ENCODE data around the gene FHAD1.
"Not testable (repeated sequence)": the region's sequence is repeated elsewhere in the genome, so short reads cannot be mapped to it uniquely, and the experiment has no call there.

FHAD1 gene

DNA sequence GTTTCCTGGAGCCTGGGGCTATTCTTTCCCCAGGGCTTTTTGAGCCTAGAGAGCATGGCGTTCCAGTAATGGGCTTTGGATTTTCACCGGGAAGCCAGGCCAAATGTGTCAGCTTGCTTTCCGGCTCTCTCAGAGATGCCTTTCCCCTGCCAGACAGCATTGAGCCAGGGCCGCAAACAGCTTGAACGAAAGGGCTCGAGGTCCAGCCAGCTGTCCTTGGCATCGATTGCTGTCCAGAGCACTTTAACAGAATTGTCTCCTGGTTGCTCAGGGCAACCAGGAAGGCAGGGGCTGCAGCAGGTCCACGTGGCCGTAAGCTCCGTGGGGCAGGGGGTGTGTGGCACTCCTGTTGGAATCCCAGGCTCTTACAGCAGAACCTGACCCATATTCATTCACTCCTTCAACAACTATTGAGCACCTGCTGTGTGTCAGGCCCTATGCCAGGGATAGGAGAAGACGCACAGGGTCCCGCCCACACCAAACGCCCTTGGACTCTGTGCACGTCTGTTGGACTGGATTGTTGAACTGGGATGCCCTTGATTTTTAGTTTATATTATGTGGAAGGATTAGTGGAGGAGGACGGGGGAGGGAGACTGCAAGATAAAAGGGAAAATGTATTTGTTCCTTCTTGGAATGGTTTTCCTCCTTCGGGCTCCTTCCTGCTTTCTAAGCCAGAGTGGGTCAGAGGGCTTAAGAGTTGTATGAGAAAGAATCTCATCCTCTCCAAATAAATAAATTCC is 123.9 kb downstream of the FHAD1 start:
- DNase-seq (ENCODE audit: low read depth), result no peak

DNA sequence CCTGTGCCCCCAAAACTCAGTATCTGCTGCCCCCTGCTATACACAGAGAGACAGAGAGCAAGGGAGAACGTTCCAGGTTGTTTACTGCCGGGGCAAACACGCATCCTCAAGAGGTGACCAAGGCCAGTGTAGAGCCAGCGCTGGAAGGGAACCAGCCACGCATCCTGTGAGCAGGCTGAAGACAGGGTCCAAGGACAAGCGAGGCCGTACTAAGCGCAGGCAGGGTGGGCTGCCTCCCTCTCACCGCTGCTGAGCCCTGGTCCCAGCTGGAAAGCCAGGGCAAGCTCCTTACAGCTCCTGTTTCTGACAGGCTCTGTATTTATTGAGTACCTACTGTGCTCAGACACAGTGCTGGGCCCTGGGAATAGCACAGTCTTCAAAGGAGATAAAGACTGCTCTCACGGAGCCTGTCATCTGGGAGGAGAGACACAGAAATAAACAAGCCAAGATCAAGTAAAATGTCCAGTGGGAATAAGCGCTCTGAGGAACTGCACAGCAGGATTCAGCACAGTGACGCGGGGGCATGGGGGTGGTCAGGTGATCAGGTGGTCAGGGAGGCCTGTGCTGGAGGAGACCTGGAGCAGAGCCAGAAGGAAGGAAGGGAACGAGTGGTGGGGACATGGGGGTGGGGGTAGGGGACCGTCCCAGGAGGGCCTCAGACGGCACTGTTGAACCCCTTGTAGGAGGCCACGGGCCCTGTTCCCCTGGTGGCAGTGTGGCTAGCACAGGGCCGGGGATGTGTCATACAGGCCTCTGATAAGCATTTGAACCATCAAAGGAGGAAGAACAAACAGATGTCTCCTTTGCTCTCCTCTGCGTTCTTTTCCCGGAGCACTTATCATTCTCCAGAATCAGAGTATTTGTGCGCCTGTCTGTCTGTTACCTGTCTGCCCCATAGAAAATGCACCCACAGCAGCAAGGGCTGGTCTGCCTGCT is 124.9 kb downstream of the FHAD1 start:
- DNase-seq (ENCODE audit: low read depth), result no peak

DNA sequence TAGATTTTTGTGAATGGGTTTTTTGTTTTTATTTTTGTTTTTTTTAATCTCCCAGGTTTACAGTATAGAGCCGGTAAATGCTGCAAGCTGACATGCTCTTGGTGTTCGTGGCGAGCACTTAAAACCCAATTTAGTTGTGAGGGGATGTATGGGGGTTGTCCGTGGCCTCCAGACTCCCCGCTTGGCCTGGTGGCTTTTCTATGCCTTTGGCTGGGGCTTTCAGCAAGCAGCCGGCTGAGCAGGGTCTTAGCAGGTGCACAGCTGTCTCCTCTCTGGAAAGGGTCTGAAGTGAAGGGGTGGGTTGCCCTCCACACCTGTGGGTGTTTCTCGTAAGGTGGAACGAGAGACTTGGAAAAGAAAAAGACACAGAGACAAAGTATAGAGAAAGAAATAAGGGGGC is 131.7 kb downstream of the FHAD1 start:
- DNase-seq (ENCODE audit: low read depth), result no peak

DNA sequence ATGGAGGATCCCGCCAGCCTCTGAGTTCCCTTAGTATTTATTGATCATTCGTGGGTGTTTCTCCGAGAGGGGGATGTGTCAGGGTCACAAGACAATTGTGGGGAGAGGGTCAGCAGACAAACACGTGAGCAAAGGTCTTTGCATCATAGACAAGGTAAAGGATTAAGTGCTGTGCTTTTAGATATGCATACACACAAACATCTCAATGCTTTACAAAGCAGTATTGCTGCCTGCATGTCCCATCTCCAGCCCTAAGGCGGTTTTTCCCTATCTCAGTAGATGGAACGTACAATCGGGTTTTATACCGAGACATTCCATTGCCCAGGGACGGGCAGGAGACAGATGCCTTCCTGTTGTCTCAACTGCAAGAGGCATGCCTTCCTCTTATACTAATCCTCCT is 132.1 kb downstream of the FHAD1 start:
- not testable (repeated sequence) for DNase-seq (ENCODE audit: low read depth)

DNA sequence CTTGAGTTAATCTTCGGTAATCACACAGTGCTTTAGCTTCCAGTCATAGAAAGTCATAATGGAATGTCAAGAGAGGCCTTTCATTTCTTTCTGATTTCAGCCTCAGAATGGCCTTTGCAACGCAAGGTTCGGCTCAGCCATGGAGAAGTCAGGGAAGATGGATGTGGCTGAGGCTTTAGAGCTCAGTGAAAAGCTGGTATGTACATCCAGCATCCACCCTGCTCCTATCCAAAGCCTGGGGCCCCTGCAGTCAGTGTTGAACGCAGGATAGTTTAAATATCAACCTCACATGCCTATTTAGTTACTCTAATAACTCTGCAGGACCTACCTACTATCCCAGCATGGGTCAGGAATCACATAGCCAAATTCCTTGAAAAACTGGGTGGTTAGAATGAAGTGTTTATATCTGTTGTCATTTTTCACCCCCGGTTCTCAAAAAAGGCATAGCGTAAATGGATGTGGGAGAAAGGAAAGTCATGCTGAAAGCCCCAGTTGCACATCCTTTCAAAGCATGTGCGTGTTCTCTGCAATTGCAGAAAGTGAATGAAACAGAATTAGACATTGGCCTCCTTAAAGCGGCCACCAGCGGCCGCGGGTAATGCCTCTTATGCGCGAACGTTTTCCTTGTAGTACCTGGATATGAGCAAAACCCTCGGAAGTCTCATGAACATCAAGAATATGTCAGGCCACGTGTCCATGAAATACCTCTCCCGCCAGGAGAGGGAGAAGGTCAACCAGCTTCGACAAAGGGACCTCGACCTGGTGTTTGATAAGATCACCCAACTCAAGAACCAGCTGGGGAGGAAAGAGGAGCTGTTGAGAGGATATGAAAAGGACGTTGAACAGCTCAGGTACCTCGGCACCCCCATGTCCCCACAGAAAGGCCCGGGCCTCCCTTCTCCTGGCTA is 133.8 kb downstream of the FHAD1 start:
- no peak for DNase-seq (ENCODE audit: low read depth)

DNA sequence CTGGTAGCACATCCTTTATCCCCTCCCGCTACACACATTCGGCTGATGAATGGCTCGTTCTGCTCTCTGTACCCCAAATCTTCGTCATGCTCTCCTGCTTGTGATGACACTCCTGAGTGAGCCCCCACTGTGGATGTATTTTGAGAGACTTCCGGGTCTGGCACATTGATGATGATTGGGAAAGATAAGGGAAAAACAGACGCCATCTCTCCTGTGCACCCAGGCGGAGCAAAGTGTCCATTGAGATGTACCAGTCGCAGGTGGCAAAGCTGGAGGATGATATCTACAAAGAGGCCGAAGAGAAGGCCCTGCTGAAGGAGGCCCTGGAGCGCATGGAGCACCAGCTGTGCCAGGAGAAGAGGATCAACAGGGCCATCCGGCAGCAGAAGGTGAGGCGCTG is 134.8 kb downstream of the FHAD1 start:
- no peak for DNase-seq (ENCODE audit: low read depth)

DNA sequence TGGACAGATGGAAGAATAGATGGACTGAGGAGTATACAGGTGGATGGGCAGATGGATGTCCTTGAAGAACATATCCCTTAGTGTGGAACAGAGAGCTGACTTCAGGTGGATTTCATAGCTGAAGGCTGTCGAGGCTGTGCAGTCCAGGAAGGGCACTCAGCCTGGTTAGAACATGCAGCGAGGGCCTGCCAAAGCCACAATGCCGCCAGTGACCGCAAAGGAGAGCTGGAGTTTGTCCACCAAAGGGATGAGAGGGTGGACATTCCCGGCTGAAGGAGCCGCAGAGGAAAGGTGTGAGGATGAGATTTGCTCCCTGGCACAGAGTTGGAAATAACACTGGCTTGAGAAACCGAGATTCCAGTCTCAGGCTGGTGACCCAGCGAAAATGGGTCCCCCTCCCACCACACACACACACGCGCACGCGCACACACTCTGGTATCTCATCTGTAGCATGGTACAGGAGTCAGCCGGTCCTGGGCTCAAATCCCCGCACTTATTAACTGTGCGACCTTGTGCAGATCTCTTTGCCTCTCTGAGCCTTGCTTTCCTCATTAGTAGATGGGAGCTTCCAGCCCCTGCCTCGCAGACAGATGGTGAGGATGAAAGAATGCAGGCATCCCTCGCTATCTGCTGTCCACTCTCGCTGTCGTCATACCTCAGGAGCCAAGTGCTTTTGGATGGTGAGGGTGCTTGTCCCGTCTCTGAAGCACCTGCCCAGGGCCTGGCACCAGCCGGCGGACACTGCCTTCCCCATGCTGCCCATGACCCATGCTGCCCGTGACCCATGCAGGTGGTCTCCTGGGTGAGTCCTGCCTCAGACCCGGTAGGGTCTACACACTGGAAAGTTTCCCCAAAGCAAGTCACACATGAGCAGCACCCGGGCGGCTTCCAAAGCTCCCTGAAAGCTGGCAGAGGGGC is 135.8 kb downstream of the FHAD1 start:
- DNase-seq (ENCODE audit: low read depth), result no peak

DNA sequence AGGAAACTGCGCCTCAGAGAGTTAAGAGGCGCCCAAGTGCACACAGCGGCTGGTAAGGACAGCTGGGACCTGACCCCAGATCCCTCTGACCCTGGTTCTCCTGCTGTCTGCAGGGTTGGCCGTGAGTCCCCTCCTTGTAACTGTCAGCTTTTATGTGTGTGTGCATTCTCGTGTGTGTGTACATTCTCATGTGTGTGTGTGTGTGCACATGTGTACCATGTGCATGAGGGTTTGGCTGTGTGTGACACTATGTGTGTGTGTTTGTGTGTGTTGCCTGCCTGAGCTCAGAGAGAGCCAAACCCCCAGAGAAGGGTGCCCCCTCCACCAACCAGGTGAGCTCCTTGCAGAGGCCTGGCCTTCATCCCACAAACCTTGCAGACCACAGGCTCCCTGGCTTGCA is 136.8 kb downstream of the FHAD1 start:
- no peak for DNase-seq (ENCODE audit: low read depth)

DNA sequence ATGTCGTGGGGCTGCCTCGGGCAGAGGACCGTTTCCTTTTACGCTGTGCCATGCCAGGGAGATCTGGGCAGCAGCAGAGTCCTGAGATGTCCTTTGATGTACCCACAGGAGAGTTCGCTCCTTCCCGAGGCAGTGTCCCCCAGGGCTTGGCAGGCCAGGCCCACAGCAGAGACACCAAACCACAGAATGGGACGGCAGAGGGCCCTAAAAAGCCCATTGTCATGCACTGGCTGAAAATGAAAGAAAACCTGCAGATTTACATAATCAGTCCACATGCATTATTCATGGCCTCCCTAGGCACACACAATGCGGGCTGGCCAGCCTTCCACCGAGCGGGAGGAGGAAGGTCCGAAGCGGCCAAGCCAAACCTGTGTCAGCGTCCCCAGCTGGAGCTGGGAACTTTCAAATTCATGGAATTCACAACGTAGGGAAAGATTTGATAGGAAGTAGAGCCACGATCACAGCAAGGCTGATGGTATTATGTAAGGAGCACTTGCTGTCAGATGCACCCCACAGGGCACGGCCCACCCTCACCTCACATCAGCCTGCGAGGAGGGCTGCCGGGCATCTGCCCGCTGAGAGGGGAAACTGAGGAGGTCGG is 137.4 kb downstream of the FHAD1 start:
- no peak for DNase-seq (ENCODE audit: low read depth)

DNA sequence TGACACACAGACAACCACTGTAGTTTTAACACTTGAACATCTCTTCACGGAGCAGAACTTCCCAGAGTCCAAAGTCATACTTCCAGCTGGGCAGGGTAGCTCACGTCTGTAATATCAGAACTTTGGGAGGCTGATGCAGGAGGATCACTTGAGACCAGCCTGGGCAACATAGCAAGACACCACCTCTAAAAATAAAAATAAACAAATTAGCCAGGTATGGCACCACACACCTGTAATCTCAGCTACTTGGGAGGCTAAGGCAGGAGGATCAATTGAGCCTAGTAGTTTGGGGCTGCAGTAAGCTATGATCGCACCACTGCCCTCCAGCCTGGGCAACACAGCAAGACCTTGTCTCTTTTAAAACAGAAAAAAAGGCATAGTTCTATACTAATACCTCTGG is 138.4 kb downstream of the FHAD1 start:
- no peak for DNase-seq (ENCODE audit: low read depth)

DNA sequence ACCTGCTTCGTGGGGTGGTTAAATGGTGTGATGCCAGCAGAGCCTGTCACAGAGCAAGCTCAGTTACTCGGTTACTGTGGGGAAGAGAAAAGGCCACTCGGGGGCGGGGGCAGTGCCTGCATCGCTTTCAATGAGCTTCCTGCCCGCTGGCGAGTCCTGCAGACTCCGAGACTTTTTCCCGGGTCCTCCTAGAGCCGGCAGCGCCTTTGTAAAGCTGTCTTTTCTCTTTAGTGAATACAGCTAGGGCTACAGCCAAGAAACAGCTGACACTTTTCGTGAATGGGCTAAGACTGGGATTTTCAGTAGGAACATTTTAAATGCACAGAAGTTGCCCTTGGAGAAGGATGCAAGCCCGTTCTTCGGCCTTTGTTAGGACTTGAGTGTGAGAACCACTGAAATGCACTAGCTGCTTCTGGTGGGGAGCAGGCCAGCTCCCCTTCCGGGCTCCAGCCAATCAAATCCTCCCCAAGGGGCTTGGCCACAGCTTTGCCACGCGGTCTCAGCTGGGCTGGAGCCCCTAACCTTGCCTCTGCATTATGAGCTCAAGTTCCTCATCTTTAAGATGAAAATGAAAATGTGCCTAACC is 139.2 kb downstream of the FHAD1 start:
- no peak for DNase-seq (ENCODE audit: low read depth)

DNA sequence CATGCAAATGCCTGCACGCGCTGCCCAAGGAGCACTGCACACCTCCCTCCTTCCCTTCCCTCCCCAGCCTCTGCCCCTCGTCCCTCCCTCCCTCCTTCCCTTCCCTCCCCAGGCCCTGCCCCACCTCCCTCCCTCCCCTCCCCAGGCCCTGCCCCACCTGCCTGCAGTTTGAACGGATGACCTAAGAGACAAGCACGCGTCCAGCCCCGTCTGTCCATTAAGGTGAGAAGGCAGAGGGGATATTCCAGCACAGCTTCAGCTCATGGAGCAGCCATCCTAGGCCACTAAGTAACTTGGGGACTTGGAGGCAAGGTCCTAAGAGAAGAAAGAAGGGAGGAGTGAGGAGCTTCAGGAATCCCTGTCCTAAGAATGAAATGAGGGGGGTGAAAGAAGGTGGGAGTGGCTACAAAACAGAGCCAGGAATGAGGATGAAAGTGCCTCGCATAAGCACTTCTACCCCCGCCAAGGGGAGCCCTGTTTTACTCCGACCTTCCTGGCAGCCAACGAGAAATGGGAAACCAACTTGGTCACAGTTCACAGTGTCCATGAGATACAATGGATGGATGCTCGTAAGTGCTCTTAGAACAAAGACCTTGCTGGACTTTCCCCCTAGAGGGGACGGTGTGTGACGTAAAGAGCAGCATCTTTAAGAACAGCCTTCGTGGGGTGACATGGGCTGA is 141.3 kb downstream of the FHAD1 start:
- DNase-seq (ENCODE audit: low read depth), result no peak

DNA sequence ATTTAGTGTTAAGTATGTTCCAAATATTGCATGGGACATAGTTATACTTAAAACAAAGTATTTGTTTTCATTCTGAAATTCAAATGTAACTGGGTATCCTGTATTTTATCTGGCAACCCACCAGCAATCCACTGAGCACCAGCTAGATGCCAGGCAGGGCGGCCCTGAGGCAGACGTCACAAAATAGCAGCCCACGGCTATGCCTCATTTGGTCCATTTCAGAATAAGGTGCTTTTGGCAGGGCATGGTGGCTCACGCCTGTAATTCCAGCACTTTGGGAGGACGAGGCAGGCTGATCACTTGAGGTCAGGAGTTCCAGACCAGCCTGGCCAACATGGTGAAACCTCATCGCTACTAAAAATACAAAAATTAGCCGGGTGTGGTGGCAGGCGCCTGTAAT is 142.8 kb downstream of the FHAD1 start:
- not testable (repeated sequence) for DNase-seq (ENCODE audit: low read depth)

DNA sequence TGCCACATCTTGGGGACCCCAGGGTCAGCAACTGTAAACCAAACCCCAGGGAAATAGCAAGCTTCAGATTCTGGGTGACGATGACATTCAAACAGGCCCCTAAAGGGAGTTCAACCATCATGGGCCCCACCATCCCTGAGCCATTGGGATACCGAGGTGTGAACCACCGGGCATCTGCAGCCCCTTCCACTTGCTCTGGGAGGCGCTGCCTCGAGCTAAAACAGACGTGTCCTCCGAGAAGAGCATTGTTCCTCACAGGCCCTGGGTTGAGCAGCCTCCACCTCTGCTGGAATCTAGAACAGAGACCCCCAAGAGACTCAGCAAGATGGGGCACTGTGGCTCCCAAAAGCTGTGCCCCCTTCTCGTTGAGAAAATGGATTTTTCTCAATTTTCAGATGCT is 143.6 kb downstream of the FHAD1 start:
- no peak for DNase-seq (ENCODE audit: low read depth)

DNA sequence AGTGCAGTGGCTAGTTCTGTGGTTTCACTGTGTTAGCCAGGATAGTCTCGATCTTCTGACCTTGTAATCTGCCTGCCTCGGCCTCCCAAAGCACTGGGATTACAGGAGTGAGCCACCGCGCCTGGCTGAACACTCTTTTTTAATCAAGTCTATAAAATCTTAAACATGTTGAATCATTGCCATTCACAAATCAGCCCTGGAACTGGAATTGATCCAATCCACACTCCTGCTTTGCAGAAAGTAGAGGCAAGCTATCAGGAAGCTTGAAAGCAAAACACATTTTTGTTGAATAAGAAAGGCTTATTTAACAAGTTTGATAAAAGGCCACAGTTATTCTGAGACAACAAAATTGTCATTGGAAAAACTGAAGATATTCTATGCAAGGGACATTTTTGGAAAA is 144.3 kb downstream of the FHAD1 start:
- no peak for DNase-seq (ENCODE audit: low read depth)

DNA sequence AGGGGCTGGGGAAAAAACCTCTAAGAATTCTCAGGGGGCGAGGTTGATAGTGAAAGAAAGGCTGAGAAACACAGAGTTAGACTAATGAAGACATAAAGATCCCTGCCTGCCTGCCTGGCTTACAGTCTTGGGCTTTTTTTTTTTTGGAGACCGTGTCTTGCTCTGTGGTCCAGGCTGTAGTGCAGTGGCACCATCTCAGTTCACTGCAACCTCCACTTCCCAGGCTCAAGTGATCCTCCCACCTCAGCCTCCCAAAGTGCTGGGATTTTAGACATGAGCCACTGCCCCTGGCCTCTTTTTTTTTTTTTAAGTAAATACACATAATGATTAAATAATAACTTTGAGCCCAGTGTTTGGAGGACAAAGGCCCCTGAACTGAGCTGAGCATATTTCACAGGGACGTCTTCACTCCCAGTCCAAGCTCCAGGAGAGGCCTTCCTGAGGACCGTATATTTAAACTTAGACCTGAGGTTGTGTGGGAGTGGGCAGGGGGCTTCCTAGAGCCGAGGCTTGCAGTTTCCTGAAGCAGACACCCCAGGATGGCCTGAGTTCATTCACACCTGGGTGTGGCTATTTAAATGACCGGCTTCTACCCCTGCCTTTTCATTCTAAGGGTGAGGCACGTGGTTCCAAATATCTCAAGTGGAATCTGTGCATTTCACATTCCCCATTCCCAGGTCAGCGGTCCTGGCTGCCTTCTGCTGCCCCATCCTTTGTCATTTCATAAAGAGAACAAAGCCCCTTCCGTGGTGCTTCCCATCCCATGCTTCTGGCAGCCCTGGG is 146.6 kb downstream of the FHAD1 start:
- DNase-seq (ENCODE audit: low read depth), result no peak

DNA sequence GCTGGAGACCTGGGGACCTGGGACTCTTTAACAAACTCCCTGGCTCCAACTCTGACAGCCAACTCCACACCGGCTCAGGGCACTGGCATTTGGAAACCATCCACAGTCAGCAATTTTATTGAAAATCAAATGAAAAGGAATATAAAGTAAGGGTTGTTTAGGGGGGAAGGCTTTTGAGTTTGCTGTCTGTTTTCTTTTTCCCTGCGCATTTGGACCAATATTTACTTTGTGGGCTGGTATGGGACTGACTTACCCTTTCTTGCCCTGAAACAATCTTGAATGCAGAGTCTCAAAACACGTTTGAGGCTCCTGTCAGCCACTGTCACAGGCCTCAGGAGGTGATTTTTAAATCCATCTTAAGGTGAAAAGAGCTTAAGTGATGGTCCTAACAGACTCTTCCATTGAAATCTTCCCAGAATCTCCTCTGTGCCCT is 147.3 kb downstream of the FHAD1 start:
- DNase-seq (ENCODE audit: low read depth), result no peak

DNA sequence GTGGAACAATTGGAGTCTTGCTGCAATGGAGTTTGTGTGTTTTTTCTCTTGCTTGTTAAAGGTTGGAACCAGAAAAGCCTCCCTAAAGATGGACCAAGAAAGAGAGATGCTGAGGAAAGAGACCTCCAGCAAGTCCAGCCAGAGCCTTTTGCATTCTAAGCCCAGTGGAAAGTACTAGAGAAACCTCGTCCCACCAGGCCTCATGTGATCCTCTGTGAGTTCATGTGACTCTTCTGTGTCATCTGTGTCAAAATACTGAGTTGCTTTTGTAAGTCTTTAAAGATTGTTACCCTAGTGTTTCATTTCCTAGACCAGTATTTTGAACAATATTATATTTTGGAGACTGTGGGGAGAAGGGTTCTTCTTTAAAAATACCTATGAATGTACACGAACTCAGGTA is 150.2 kb downstream of the FHAD1 start:
- no peak for DNase-seq (ENCODE audit: low read depth)

DNA sequence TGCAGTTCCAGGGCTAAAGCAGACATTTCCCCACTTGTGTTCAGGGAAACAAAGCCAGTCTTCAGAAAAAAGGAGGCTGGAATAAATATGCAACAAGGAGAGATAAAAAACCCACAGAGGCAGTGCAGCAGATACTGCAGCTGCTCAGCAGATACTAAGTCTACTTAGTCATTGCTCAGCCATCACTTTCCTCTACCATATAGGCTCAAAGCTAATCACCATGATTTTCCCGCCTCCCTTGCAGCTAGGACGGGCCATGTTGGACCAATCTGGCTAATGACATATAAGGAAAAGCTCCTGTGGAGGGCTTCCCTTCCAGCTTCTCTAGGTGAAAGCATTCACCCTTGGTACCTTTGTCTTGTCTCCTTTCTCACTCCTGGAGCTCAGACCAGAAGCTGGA is 152.7 kb downstream of the FHAD1 start:
- DNase-seq (ENCODE audit: low read depth), result no peak

Data from activated T-helper 1 cell treated with Interleukin-2 at 50 U/mL for 16 hours (primary cell).